H1 (cell line): Measurements from ENCODE around the gene TIAM2. TPM values are rescaled to one million over a fixed set of nuclear protein-coding genes. Genes with fewer than 3 reads are reported as not detected.

Experiments used
- CTCF ChIA-PET: fragments of 300-600 bp; sonication (Branson Sonifier 250); formaldehyde crosslinking; loops from one replicate; lab custom pipeline; 2021; ENCODE audit not compliant: partially characterized antibody; lab: Charles Lee
- POLR2A ChIA-PET: fragments of 300-600 bp; sonication (Branson Sonifier 250); formaldehyde crosslinking; loops from one replicate; lab custom pipeline; 2021; ENCODE audit warnings: inconsistent platforms; ENCODE audit not compliant: partially characterized antibody; lab: Charles Lee
- DNase-seq, 2 experiments: peaks; one replicate each; pipeline versions ENCODE4 v3.0.0 to v3.0.0-alpha.2; 2010 to 2022; ENCODE audit warnings: low spot score in 2 of 2, low read depth in 1 of 2, mixed read lengths in 1 of 2
- FAIRE-seq: peaks from 2 replicates; lab custom pipeline; 2011; peaks lifted over from hg19 to GRCh38; lab: Jason Lieb, UNC
- H2AFZ ChIP-seq: 2 replicates; pipeline ENCODE4 v1.8.1; 2012; ENCODE audit warnings: low read length, inconsistent platforms
- H2AK5ac ChIP-seq: 2 replicates; pipeline ENCODE4 v1.6.1; 2013; ENCODE audit warnings: low read depth, low read length
- H2BK120ac ChIP-seq: replicated peaks from 2 replicates; pipeline ENCODE3; 2013; ENCODE audit warnings: low read depth, low read length, inconsistent platforms
- H2BK12ac ChIP-seq: 2 replicates; pipeline ENCODE4 v1.6.1; 2013; ENCODE audit warnings: low read depth, low read length
- H2BK15ac ChIP-seq: 2 replicates; pipeline ENCODE4 v1.6.1; 2013; ENCODE audit warnings: low read length
- H2BK20ac ChIP-seq: 2 replicates; pipeline ENCODE4 v1.6.1; 2013; ENCODE audit warnings: low read length
- H2BK5ac ChIP-seq: 2 replicates; pipeline ENCODE4 v1.6.1; 2013; ENCODE audit warnings: low read depth, low read length
- H3K14ac ChIP-seq: 2 replicates; pipeline ENCODE4 v1.6.1; 2013; ENCODE audit warnings: inconsistent platforms; ENCODE audit not compliant: insufficient read length
- H3K18ac ChIP-seq: 2 replicates; pipeline ENCODE4 v1.6.1; 2013; ENCODE audit warnings: low read length; ENCODE audit errors: extremely low read depth
- H3K23ac ChIP-seq: 2 replicates; pipeline ENCODE4 v1.6.1; 2013; ENCODE audit warnings: inconsistent platforms; ENCODE audit not compliant: insufficient read length
- H3K23me2 ChIP-seq: 2 replicates; pipeline ENCODE4 v1.6.1; 2013; ENCODE audit warnings: low read depth, low read length
- H3K27ac ChIP-seq: 2 replicates; pipeline ENCODE4 v1.6.1; 2011; ENCODE audit warnings: low read depth, low read length, inconsistent platforms
- H3K27me3 ChIP-seq, 4 experiments: replicated peaks in 1 of 4; 1 replicate in 1 of 4; 2 replicates in 3 of 4; pipeline versions ENCODE4 v1.6.1 to v1.8.1; 2011 to 2013; ENCODE audit warnings: low read length in 3 of 4, mild to moderate bottlenecking in 3 of 4, inconsistent platforms in 2 of 4, mixed read lengths in 2 of 4, moderate library complexity in 1 of 4; ENCODE audit not compliant: control insufficient read depth in 3 of 4, insufficient read depth in 3 of 4; ENCODE audit errors: extremely low read depth in 1 of 4
- H3K36me3 ChIP-seq, 4 experiments: 2 replicates each; pipeline versions ENCODE4 v1.6.1 to v1.8.1; 2011 to 2013; ENCODE audit warnings: mild to moderate bottlenecking in 4 of 4, low read length in 3 of 4, moderate library complexity in 2 of 4, control low read depth in 1 of 4, inconsistent platforms in 1 of 4; ENCODE audit not compliant: insufficient read depth in 4 of 4, control insufficient read depth in 2 of 4
- H3K4ac ChIP-seq: replicated peaks from 2 replicates; pipeline ENCODE3; 2013; ENCODE audit warnings: low read length, low read depth, mixed read lengths, inconsistent platforms; ENCODE audit not compliant: insufficient read length
- H3K4me1 ChIP-seq, 4 experiments: replicated peaks in 1 of 4; 1 replicate in 1 of 4; 2 replicates in 3 of 4; pipeline versions ENCODE4 v1.6.1 to v1.8.1; 2011 to 2013; ENCODE audit warnings: low read length in 3 of 4, inconsistent platforms in 2 of 4, mixed read lengths in 1 of 4; ENCODE audit not compliant: insufficient read depth in 4 of 4, control insufficient read depth in 3 of 4
- H3K4me2 ChIP-seq, 2 experiments: 2 replicates each; pipeline versions ENCODE4 v1.6.1 to v1.8.1; 2011 to 2013; ENCODE audit warnings: low read depth in 2 of 2, low read length in 2 of 2, control low read depth in 1 of 2, inconsistent platforms in 1 of 2, mild to moderate bottlenecking in 1 of 2; ENCODE audit not compliant: insufficient read depth in 1 of 2
- H3K4me3 ChIP-seq, 4 experiments: fragments of 200-600, 300-600 bp in 1 of 4; sonication (generic), shearing (Covaris generic), sonication (Bioruptor Twin) in 1 of 4; 2 replicates each; pipeline versions ENCODE4 v1.5.1 to v1.8.1; 2011 to 2016; ENCODE audit warnings: low read length in 4 of 4, low read depth in 3 of 4, control low read depth in 2 of 4, inconsistent platforms in 2 of 4, mild to moderate bottlenecking in 2 of 4, mixed read lengths in 1 of 4, moderate library complexity in 1 of 4; ENCODE audit not compliant: insufficient read depth in 2 of 4; ENCODE audit errors: extremely low read depth in 1 of 4
- H3K56ac ChIP-seq: replicated peaks from 2 replicates; pipeline ENCODE3; 2013; ENCODE audit warnings: low read depth, mild to moderate bottlenecking, mixed read lengths, low read length, inconsistent platforms; ENCODE audit not compliant: insufficient read length
- H3K79me1 ChIP-seq: 2 replicates; pipeline ENCODE4 v1.6.1; 2013; ENCODE audit warnings: low read depth, low read length, control low read depth
- H3K79me2 ChIP-seq, 2 experiments: 2 replicates each; pipeline versions ENCODE4 v1.6.1 to v1.8.1; 2012 to 2013; ENCODE audit warnings: low read length in 2 of 2, mild to moderate bottlenecking in 2 of 2, inconsistent platforms in 1 of 2; ENCODE audit not compliant: insufficient read depth in 2 of 2, control insufficient read depth in 1 of 2
- H3K9ac ChIP-seq, 4 experiments: replicated peaks in 1 of 4; 1 replicate in 1 of 4; 2 replicates in 3 of 4; pipeline versions ENCODE4 v1.6.1 to v1.8.1; 2011 to 2013; ENCODE audit warnings: low read depth in 3 of 4, low read length in 3 of 4, control low read depth in 2 of 4, mild to moderate bottlenecking in 2 of 4, moderate library complexity in 2 of 4, inconsistent platforms in 1 of 4; ENCODE audit errors: extremely low read depth in 1 of 4
- H3K9me3 ChIP-seq, 2 experiments: 2 replicates each; pipeline versions ENCODE4 v1.6.1 to v1.8.1; 2012 to 2013; ENCODE audit warnings: mild to moderate bottlenecking in 2 of 2, moderate library complexity in 2 of 2, control low read depth in 1 of 2, inconsistent platforms in 1 of 2, low read depth in 1 of 2, low read length in 1 of 2, mixed read lengths in 1 of 2; ENCODE audit not compliant: insufficient read depth in 2 of 2
- H4K20me1 ChIP-seq, 2 experiments: replicated peaks in 1 of 2; 2 replicates each; pipeline versions ENCODE3 to v1.8.1; 2011 to 2013; ENCODE audit warnings: inconsistent platforms in 2 of 2, low read length in 2 of 2, mild to moderate bottlenecking in 1 of 2; ENCODE audit not compliant: insufficient read depth in 2 of 2, control insufficient read depth in 1 of 2
- H4K5ac ChIP-seq: 2 replicates; pipeline ENCODE4 v1.6.1; 2013; ENCODE audit warnings: low read length, low read depth, mixed read lengths, inconsistent platforms; ENCODE audit not compliant: insufficient read length
- H4K8ac ChIP-seq: 2 replicates; pipeline ENCODE4 v1.8.0; 2013; ENCODE audit warnings: mild to moderate bottlenecking, moderate library complexity, low read length, inconsistent platforms; ENCODE audit not compliant: insufficient read depth; ENCODE audit errors: extremely low read depth
- H4K91ac ChIP-seq: replicated peaks from 2 replicates; pipeline ENCODE3; 2013; ENCODE audit warnings: low read length, mixed read lengths, inconsistent platforms; ENCODE audit not compliant: insufficient read length
- BACH1 ChIP-seq: IDR thresholded peaks from 2 replicates; pipeline ENCODE4 v1.6.1; 2012; ENCODE audit warnings: low read length, improper control_type of control experiment
- E2F6 ChIP-seq: IDR thresholded peaks from 2 replicates; pipeline ENCODE4 v1.6.1; 2012; ENCODE audit warnings: inconsistent platforms
- EP300 ChIP-seq, 2 experiments: IDR thresholded peaks; 1 replicate in 1 of 2; 2 replicates in 1 of 2; pipeline ENCODE4 v1.6.1; 2011 to 2012; ENCODE audit warnings: low read depth in 2 of 2, low read length in 2 of 2, mild to moderate bottlenecking in 2 of 2, borderline replicate concordance in 1 of 2, inconsistent platforms in 1 of 2, moderate library complexity in 1 of 2
- KDM4A ChIP-seq: IDR thresholded peaks from one replicate; pipeline ENCODE4 v1.7.1; 2012; ENCODE audit warnings: low read depth, mild to moderate bottlenecking, moderate library complexity, low read length, inconsistent platforms; ENCODE audit not compliant: severe bottlenecking
- MAFK ChIP-seq: IDR thresholded peaks from 2 replicates; pipeline ENCODE4 v1.6.1; 2012; ENCODE audit warnings: low read depth, mild to moderate bottlenecking, improper control_type of control experiment, low read length
- MAX ChIP-seq: IDR thresholded peaks from 2 replicates; pipeline ENCODE4 v1.6.1; 2012; ENCODE audit warnings: inconsistent platforms
- NANOG ChIP-seq: IDR thresholded peaks from 2 replicates; pipeline ENCODE4 v1.6.1; 2011; ENCODE audit warnings: low read length, low read depth, mild to moderate bottlenecking, inconsistent platforms; ENCODE audit not compliant: insufficient read depth, poor library complexity, severe bottlenecking
- POLR2A ChIP-seq, 2 experiments: IDR thresholded peaks; 1 replicate in 1 of 2; 2 replicates in 1 of 2; pipeline ENCODE4 v1.6.1; 2011; ENCODE audit warnings: low read depth in 2 of 2, low read length in 2 of 2, mild to moderate bottlenecking in 2 of 2; ENCODE audit errors: control extremely low read depth in 1 of 2
- TCF12 ChIP-seq: IDR thresholded peaks from 2 replicates; pipeline ENCODE4 v1.6.1; 2011; ENCODE audit warnings: low read depth, mild to moderate bottlenecking, low read length
- YY1 ChIP-seq: IDR thresholded peaks from 2 replicates; pipeline ENCODE4 v1.6.1; 2011; ENCODE audit warnings: low read depth, mild to moderate bottlenecking, low read length
- ZNF274 ChIP-seq: IDR thresholded peaks from 2 replicates; pipeline ENCODE4 v1.7.0; 2012; ENCODE audit warnings: low read length, borderline replicate concordance; ENCODE audit errors: extremely low read depth
- WGBS, 2 experiments: shearing (Covaris generic) in 1 of 2; methylation state at CpG; one replicate each; pipeline versions ENCODE4 v1.1.6 to v1.1.7; 2013 to 2015; ENCODE audit warnings: low lambda C conversion rate in 2 of 2, mixed read lengths in 2 of 2, inconsistent platforms in 1 of 2, low coverage in 1 of 2, missing lambda C conversion rate in 1 of 2; ENCODE audit not compliant: insufficient replicate concordance in 2 of 2, insufficient coverage in 1 of 2, insufficient read length in 1 of 2; ENCODE audit errors: extremely low coverage in 1 of 2, missing lambda C conversion rate in 1 of 2; 5-methylcytosine and 5-hydroxymethylcytosine counted together
- polyA plus RNA-seq, 7 experiments: library from polyadenylated mRNA; depleted of rRNA in 3 of 7; stranded (reverse) in 5 of 7; unstranded in 2 of 7; fragments of >200 nt in 5 of 7; fragments of 200-250 nt in 2 of 7; gene quantifications; 1 replicate in 5 of 7; 2 replicates in 1 of 7; 4 replicates in 1 of 7; pipeline versions ENCODE4 v1.2.1 to v1.2.3, GENCODE V29; 2011 to 2013; ENCODE audit warnings: missing spikeins in 2 of 7, mixed read lengths in 2 of 7
- total RNA-seq: library from RNA; stranded (reverse); fragmentation: NEBNext Ultra II Directional; extraction: Animal tissue kit (Norgen Biotek cat#: 25700); gene quantifications from 2 replicates; pipeline ENCODE4 v1.2.1, GENCODE V29; 2021

TIAM2 gene
- total and polyA plus RNA-seq, 2 of the 8 experiments (the other 6 are each of a cell fraction or from before 2014, with no cell fraction given): 7.4 to 23.9 TPM

- H2AK5ac ChIP-seq: no peak overlapping the region
- H3K4me1 ChIP-seq: peaks cover 2 to 6% (median 3%) of the 10 kb centered on the region in 4 experiments; a peak in 5 of 7 replicates
- no peaks in the 10 kb centered on the region; the same call in 1 of the 2 replicates for H3K79me1 ChIP-seq
- H4K5ac ChIP-seq: no peak overlapping the region
- H2BK5ac ChIP-seq: no peak overlapping the region
- H4K8ac ChIP-seq: no peak overlapping the region
- no peaks in the 10 kb centered on the region for H3K27me3 ChIP-seq
- no peak overlapping the region for H2BK20ac ChIP-seq
- no peak overlapping the region for H3K56ac ChIP-seq
- no peaks in the 10 kb centered on the region for H4K20me1 ChIP-seq
- FAIRE-seq: no peak
- WGBS, 2 experiments: 85% methylated on average over 3 of the region's 3 CpGs; no CpG with 5 or more reads in 1 of the 2 experiments
- no peak overlapping the region for H2BK12ac ChIP-seq
- H4K91ac ChIP-seq: no peak overlapping the region
- no peak overlapping the region for H3K14ac ChIP-seq
- CTCF ChIA-PET: interaction anchor here (0.6 to 3.6 kb wide), 9 partner anchors 8 to 652 kb away, joined by 3 to 10 read pairs (median 4); no protein-coding TSS in a partner anchor
- H2BK15ac ChIP-seq: no peak overlapping the region
- no peak overlapping the region for H3K18ac ChIP-seq
- no peak overlapping the region for H3K4ac ChIP-seq
- DNase-seq: no peak
- H3K27ac ChIP-seq: no peak overlapping the region
- no peak overlapping the region for H2BK120ac ChIP-seq
- no peak overlapping the region for H3K23ac ChIP-seq
- H3K23me2 ChIP-seq: no peaks in the 10 kb centered on the region
- no peak overlapping the region for H2AFZ ChIP-seq
- H3K36me3 ChIP-seq: peaks cover 0 to 19% (median 6%) of the 10 kb centered on the region in 4 experiments; a peak in 4 of 8 replicates
- H3K9me3 ChIP-seq: peaks cover 0 to 4% of the 10 kb centered on the region in 2 experiments; a peak in 2 of 4 replicates
- no peak overlapping the region for H3K9ac ChIP-seq
- H3K4me3 ChIP-seq: no peak overlapping the region
- H3K4me2 ChIP-seq: no peak overlapping the region
- POLR2A ChIA-PET: interaction anchor here (1.2 kb wide), 1 partner anchor 75 kb away, joined by 3 read pairs; no protein-coding TSS in a partner anchor
- no peaks in the 10 kb centered on the region; a peak in 1 of 4 replicates for H3K79me2 ChIP-seq
- TF ChIP-seq E2F6: no peak
- no peak for TF ChIP-seq MAFK
- no peak for TF ChIP-seq ZNF274
- TF ChIP-seq MAX: no peak
- TF ChIP-seq NANOG: no peak
- no peak for TF ChIP-seq POLR2A (IDR thresholded peaks at IDR 0.05; ENCODE audit: control extremely low read depth in 1 of 2, low read depth in 2 of 2, low read length in 2 of 2)
- TF ChIP-seq EP300 (IDR thresholded peaks at IDR 0.05; ENCODE audit: borderline replicate concordance in 1 of 2, low read depth in 2 of 2, low read length in 2 of 2): no peak
- TF ChIP-seq KDM4A: no peak
- no peak for TF ChIP-seq TCF12
- TF ChIP-seq YY1: no peak
- TF ChIP-seq BACH1: no peak
These were observed 274.6 kb downstream of the TIAM2 start for GRCh38 chr6:155269765-155270164.
